Measurements from ENCODE around the gene DLG2.

DNA sequence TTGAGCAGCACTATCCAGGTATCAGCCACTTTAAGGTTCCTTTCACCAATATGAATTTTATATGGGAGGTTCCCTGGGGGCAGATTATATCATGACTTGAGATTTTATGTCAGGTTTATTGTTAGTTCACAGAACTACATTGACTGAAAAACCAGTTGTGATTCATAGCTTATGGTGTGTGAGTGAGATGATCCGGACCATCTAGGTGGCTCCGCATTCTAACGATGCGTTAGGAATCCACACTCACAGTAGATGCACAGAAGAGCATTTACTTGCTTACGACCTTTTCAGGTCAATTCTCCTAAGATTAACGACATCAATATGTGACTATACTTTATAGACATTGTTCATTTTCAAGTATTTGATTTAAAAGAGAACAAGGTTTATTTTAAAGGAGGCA, 1356.7 kb downstream of the DLG2 start:
- TF ChIP-seq TEAD4 (IDR thresholded peaks at IDR 0.05) (no peak), RAD21 (IDR thresholded peaks at IDR 0.05; ENCODE audit: low read depth) (no peak)
